Esophagus muscularis mucosa (tissue), 4 donors: ENCODE measurements around the gene ANP32E.

Source experiments
- EP300 ChIP-seq: sonication (generic); formaldehyde crosslinking; IDR thresholded peaks from one replicate; pipeline ENCODE4 v1.6.1; 2017; ENCODE audit warnings: antibody characterized with exemption
- POLR2A ChIP-seq: fragments of 450-650 bp; IDR thresholded peaks from one replicate; pipeline ENCODE4 v1.6.1; 2017; ENCODE audit warnings: antibody characterized with exemption, moderate library complexity, mild to moderate bottlenecking, low read depth
- TF ChIP-seq, protein P1 (sequence below), 3 experiments: fragments of 200-600 bp in 2 of 3; fragments of 450-650 bp in 1 of 3; sonication (generic) in 2 of 3; IDR thresholded peaks; one replicate each; pipeline ENCODE4 v1.5.1; 2017 to 2019; ENCODE audit warnings: antibody characterized with exemption in 3 of 3, mild to moderate bottlenecking in 2 of 3, moderate library complexity in 1 of 3

DNA sequence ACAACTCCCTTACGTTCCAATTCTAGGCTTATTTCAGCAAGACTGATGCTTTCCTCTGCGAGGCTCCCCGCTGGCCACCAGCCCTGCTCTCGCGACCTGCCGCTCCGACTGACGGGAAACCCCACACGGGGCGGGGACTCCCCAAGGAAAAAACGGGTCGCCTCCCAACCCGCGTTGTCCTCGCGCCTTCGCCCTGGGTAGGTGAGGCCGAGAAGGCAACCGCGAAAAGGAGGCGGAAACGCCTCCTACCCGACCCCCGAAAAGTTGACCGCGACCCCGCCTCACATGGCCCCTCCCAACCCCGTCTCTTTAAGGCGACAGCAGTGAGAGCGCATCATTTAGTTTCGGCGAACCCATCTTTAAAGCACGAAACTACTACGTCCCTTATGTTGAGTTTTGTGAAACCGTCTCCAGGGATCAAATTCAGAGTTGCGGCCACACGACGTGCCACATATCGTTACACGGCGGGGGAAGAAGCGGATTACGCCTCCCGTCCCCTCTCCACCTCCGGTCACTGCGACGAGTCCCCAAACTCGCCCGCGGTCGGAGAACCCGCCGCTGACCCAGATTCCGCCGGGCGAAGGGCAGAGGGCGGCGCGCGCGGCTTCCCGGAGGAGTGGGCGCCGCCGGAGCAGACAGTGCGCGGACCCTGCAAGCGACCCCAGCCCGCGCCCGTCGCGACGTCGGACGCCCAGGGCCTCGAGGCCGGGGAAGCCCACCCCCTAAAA lies 1.2 kb downstream of the ANP32E start:
- no peak for TF ChIP-seq POLR2A
- TF ChIP-seq, protein P1, sequence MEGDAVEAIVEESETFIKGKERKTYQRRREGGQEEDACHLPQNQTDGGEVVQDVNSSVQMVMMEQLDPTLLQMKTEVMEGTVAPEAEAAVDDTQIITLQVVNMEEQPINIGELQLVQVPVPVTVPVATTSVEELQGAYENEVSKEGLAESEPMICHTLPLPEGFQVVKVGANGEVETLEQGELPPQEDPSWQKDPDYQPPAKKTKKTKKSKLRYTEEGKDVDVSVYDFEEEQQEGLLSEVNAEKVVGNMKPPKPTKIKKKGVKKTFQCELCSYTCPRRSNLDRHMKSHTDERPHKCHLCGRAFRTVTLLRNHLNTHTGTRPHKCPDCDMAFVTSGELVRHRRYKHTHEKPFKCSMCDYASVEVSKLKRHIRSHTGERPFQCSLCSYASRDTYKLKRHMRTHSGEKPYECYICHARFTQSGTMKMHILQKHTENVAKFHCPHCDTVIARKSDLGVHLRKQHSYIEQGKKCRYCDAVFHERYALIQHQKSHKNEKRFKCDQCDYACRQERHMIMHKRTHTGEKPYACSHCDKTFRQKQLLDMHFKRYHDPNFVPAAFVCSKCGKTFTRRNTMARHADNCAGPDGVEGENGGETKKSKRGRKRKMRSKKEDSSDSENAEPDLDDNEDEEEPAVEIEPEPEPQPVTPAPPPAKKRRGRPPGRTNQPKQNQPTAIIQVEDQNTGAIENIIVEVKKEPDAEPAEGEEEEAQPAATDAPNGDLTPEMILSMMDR (IDR thresholded peaks at IDR 0.05) = no peak
- TF ChIP-seq EP300 = no peak
